Activated CD4-positive, alpha-beta T cell treated with anti-CD3 and anti-CD28 coated beads, Interleukin-2, amount 10 ng/mL, durations not matched to agents 24 days and 14 days (primary cell): ENCODE data around the gene XAB2. TPM values are rescaled to one million over a fixed set of nuclear protein-coding genes. Genes with fewer than 3 reads are reported as not detected.
A peak's percentile ranks its signal among the peaks of the same experiment; 100 is the strongest.

Source experiments
- DNase-seq: peaks from one replicate; pipeline ENCODE4 v3.0.0; 2022
- H3K27ac Mint-ChIP-seq: one replicate; pipeline ENCODE4 v1.8.0; 2022; ENCODE audit warnings: mild to moderate bottlenecking, mixed read lengths
- H3K27me3 Mint-ChIP-seq: one replicate; pipeline ENCODE4 v1.8.0; 2022; ENCODE audit warnings: mixed read lengths
- H3K36me3 Mint-ChIP-seq: one replicate; pipeline ENCODE4 v1.8.0; 2022; ENCODE audit warnings: low read depth, mild to moderate bottlenecking, mixed read lengths
- H3K4me1 Mint-ChIP-seq: one replicate; pipeline ENCODE4 v1.8.0; 2021; ENCODE audit warnings: mixed read lengths
- H3K4me3 Mint-ChIP-seq: one replicate; pipeline ENCODE4 v1.8.0; 2022; ENCODE audit warnings: mild to moderate bottlenecking, moderate library complexity, mixed read lengths
- H3K9me3 Mint-ChIP-seq: one replicate; pipeline ENCODE4 v1.8.0; 2021; ENCODE audit warnings: mixed read lengths
- intact Hi-C: fragments of 100-400 bp; cut with micrococcal nuclease; formaldehyde crosslinking; loops from one replicate; pipeline ENCODE4 v1.15.1; 2023
- total RNA-seq: library from RNA; stranded (reverse); gene quantifications from 2 replicates; pipeline ENCODE4 v1.2.3, GENCODE V29; 2022

Gene XAB2
- total RNA-seq, 1 donor from 2014 or later, result 51.6 TPM

GRCh38 chr19:7632340-7633203 is 3.2 kb upstream of the XAB2 start:
- Mint-ChIP-seq H3K4me3 (peak overlapping the region; percentile 43), H3K27ac (no peak overlapping the region), H3K36me3 (peaks cover 12% of the 10 kb centered on the region), H3K4me1 (peaks cover 41% of the 10 kb centered on the region), H3K9me3 (no peaks in the 10 kb centered on the region), H3K27me3 (no peaks in the 10 kb centered on the region)
- no peak for DNase-seq
- intact Hi-C loops, result no loop called here

GRCh38 chr19:7631577-7631976 is 2.2 kb upstream of the XAB2 start:
- H3K9me3 Mint-ChIP-seq, result no peaks in the 10 kb centered on the region
- H3K27me3 Mint-ChIP-seq, result no peaks in the 10 kb centered on the region
- peaks cover 41% of the 10 kb centered on the region for H3K4me1 Mint-ChIP-seq
- DNase-seq, result no peak
- no peak overlapping the region for H3K4me3 Mint-ChIP-seq
- no peak overlapping the region for H3K27ac Mint-ChIP-seq
- peaks cover 18% of the 10 kb centered on the region for H3K36me3 Mint-ChIP-seq
- intact Hi-C loops, result no loop called here

- peaks cover 26% of the 10 kb centered on the region for H3K36me3 Mint-ChIP-seq
- peak overlapping the region; percentile 98 for H3K27ac Mint-ChIP-seq
- no peaks in the 10 kb centered on the region for H3K27me3 Mint-ChIP-seq
- DNase-seq, result no peak
- peak overlapping the region; percentile 94 for H3K4me3 Mint-ChIP-seq
- no peaks in the 10 kb centered on the region for H3K9me3 Mint-ChIP-seq
- peaks cover 31% of the 10 kb centered on the region for H3K4me1 Mint-ChIP-seq
- intact Hi-C loops, result loop anchor here (1.0 to 5.0 kb wide), 3 partner anchors 52 to 891 kb away; partner anchors contain the start of genes GPR108, PNPLA6, TRAPPC5 and TRIP10
Observed at GRCh38 chr19:7628589-7629311, 595 bp downstream of the XAB2 start.

GRCh38 chr19:7627166-7627565 is 2.2 kb downstream of the XAB2 start:
- Mint-ChIP-seq H3K9me3 (no peaks in the 10 kb centered on the region), H3K36me3 (peaks cover 32% of the 10 kb centered on the region), H3K27me3 (no peaks in the 10 kb centered on the region), H3K4me1 (peaks cover 31% of the 10 kb centered on the region), H3K27ac (no peak overlapping the region), H3K4me3 (no peak overlapping the region)
- intact Hi-C loops, result loop anchor here (5.0 kb wide), 1 partner anchor 890 kb away; the partner anchor contains the start of genes GPR108 and TRIP10
- no peak for DNase-seq

GRCh38 chr19:7625763-7626372 is 3.5 kb downstream of the XAB2 start:
- Mint-ChIP-seq H3K9me3 (no peaks in the 10 kb centered on the region), H3K36me3 (peaks cover 41% of the 10 kb centered on the region), H3K27me3 (no peaks in the 10 kb centered on the region), H3K4me1 (peaks cover 29% of the 10 kb centered on the region), H3K4me3 (no peak overlapping the region), H3K27ac (no peak overlapping the region)
- DNase-seq, result no peak
- intact Hi-C loops, result loop anchor here (5.0 kb wide), 1 partner anchor 889 kb away; the partner anchor contains the start of genes GPR108 and TRIP10

GRCh38 chr19:7624810-7625209 is 4.5 kb downstream of the XAB2 start:
- intact Hi-C loops, result loop anchor here (5.0 kb wide), 1 partner anchor 888 kb away; the partner anchor contains the start of genes GPR108 and TRIP10
- no peak for DNase-seq
- H3K27ac Mint-ChIP-seq, result no peak overlapping the region

GRCh38 chr19:7623725-7624603 is 5.4 kb downstream of the XAB2 start:
- peaks cover 12% of the 10 kb centered on the region for H3K4me1 Mint-ChIP-seq
- H3K27ac Mint-ChIP-seq, result no peak overlapping the region
- H3K36me3 Mint-ChIP-seq, result peaks cover 36% of the 10 kb centered on the region
- no peak for DNase-seq
- no peak overlapping the region for H3K4me3 Mint-ChIP-seq
- intact Hi-C loops, result no loop called here
- H3K9me3 Mint-ChIP-seq, result no peaks in the 10 kb centered on the region
- no peaks in the 10 kb centered on the region for H3K27me3 Mint-ChIP-seq

More at GRCh38 chr19:7624810-7625209, 4.5 kb downstream of the XAB2 start:
- Mint-ChIP-seq H3K27me3 (no peaks in the 10 kb centered on the region), H3K4me1 (peaks cover 20% of the 10 kb centered on the region), H3K4me3 (no peak overlapping the region), H3K9me3 (no peaks in the 10 kb centered on the region), H3K36me3 (peaks cover 42% of the 10 kb centered on the region)

GRCh38 chr19:7622933-7623685 is 6.2 kb downstream of the XAB2 start:
- H3K27ac Mint-ChIP-seq, result no peak overlapping the region
- H3K9me3 Mint-ChIP-seq, result no peaks in the 10 kb centered on the region
- no peak for DNase-seq
- intact Hi-C loops, result no loop called here
- peaks cover 4% of the 10 kb centered on the region for H3K4me1 Mint-ChIP-seq
- no peaks in the 10 kb centered on the region for H3K27me3 Mint-ChIP-seq
- no peak overlapping the region for H3K4me3 Mint-ChIP-seq
- H3K36me3 Mint-ChIP-seq, result peaks cover 39% of the 10 kb centered on the region

- Mint-ChIP-seq H3K36me3 (peaks cover 31% of the 10 kb centered on the region), H3K27me3 (no peaks in the 10 kb centered on the region), H3K27ac (no peak overlapping the region), H3K4me3 (no peak overlapping the region), H3K4me1 (no peaks in the 10 kb centered on the region), H3K9me3 (no peaks in the 10 kb centered on the region)
- intact Hi-C loops, result no loop called here
- DNase-seq, result no peak
Observed at GRCh38 chr19:7620442-7621412, 8.6 kb downstream of the XAB2 start.

- H3K36me3 Mint-ChIP-seq, result peaks cover 27% of the 10 kb centered on the region
- H3K4me1 Mint-ChIP-seq, result no peaks in the 10 kb centered on the region
- no peaks in the 10 kb centered on the region for H3K27me3 Mint-ChIP-seq
- no peak for DNase-seq
- intact Hi-C loops, result no loop called here
- no peak overlapping the region for H3K4me3 Mint-ChIP-seq
- H3K27ac Mint-ChIP-seq, result no peak overlapping the region
- H3K9me3 Mint-ChIP-seq, result no peaks in the 10 kb centered on the region
Observed at GRCh38 chr19:7619671-7620441, 9.5 kb downstream of the XAB2 start.

GRCh38 chr19:7618771-7619510 is 10.4 kb downstream of the XAB2 start:
- Mint-ChIP-seq H3K9me3 (no peaks in the 10 kb centered on the region), H3K4me3 (no peak overlapping the region), H3K4me1 (no peaks in the 10 kb centered on the region), H3K27ac (peak overlapping the region; percentile 66), H3K36me3 (peaks cover 23% of the 10 kb centered on the region), H3K27me3 (no peaks in the 10 kb centered on the region)
- intact Hi-C loops, result no loop called here
- no peak for DNase-seq
